Hypothalamus (tissue), 51 donors: ENCODE measurements around the gene THADA.
"Not testable (repeated sequence)": the region's sequence is repeated elsewhere in the genome, so short reads cannot be mapped to it uniquely, and the experiment has no call there.

Source experiments
- DNase-seq, 51 donors: peaks; one replicate each; lab custom pipeline; 2025; lab: John Stamatoyannopoulos, UW

Gene THADA

GRCh38 chr2:43604674-43605073 lies 8.8 kb upstream of the THADA start:
- no peak for DNase-seq

GRCh38 chr2:43600596-43600995 lies 4.8 kb upstream of the THADA start:
- not testable (repeated sequence) for DNase-seq

DNA sequence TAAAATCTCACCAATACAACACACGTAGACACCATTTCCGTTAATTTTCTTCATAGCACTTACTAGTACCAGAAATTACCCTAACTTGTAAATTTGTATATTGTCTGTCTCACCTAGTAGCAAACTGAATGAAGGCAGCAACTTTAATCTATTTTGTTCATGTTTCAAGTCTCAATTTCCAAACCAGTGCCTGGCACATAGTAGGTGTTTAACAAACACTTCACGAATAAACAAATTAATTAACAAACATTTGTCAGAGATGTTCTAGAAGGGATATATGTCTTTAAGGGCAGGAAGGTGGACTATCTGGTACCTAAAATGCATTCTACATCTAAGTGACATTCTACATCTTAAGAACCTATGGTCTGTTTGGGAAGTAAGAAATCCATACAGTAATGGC lies 963 bp downstream of the THADA start:
- no peak for DNase-seq

DNA sequence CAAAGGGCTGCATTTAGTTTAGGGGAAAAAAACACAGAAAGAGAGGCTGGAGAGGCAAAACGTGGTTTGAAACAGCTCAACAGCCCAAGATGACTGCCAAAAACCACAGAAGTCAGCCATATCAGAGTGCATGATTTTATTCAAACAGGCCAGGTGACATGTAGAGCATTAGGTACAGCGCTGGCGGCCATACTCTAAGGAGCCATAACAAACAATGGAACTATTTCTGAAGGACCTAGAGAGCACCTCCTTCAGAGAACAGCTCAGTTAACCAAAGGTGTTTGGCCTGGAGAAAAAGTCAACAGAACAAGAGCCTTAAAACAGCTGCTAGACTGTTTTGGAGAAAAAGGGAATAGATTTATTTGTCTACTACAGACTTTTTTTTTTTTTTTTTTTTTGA lies 2.6 kb downstream of the THADA start:
- DNase-seq, result no peak

GRCh38 chr2:43592443-43592842 lies 3.4 kb downstream of the THADA start:
- DNase-seq, result no peak

DNA sequence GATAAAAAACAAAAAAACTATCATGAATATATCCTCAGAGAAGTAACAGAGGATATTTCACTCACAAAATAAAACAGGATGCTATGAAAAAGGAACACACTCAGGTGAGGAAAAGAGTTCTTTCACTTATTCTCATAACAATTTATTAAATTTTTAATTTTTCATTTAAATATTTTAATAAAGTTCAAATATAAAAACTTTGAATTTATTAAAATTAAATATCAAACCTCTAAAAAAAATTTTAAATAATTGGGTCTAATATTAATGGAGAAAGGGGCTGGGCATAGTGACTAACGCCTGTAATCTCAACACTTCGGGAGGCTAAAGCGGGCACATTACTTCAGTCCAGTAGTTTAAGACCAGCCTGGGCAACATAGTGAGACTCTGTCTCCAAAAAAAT lies 10.1 kb downstream of the THADA start:
- DNase-seq, result no peak

- DNase-seq, result no peak
These were observed 16.4 kb downstream of the THADA start for GRCh38 chr2:43579275-43579981.

- DNase-seq, result peak in 6 of 51 donors; percentile 2 to 42 (median 5)
These were observed 18.6 kb downstream of the THADA start for GRCh38 chr2:43576981-43577892.

- DNase-seq, result no peak
These were observed 23.6 kb downstream of the THADA start for GRCh38 chr2:43572244-43572643.

DNA sequence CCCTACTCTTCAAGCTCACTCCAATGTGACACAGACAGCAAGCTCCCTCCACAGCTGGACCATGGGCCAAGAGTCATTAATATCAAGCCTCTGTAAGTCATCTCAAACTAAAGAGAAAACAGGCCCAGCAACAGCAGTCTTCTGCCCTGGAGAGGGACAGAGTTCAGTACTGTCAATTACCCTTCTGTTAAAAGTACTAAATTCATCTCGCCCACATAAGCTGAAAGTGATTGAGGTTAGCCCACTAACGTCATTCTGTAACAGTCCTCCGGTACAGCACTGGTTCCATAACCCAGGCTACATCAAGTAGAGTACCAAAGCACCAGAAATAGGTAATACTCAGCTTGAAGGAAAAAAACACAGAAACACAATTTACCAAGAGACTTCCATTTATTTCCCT lies 25.9 kb downstream of the THADA start:
- no peak for DNase-seq

GRCh38 chr2:43568228-43568627 lies 27.6 kb downstream of the THADA start:
- DNase-seq, result no peak

DNA sequence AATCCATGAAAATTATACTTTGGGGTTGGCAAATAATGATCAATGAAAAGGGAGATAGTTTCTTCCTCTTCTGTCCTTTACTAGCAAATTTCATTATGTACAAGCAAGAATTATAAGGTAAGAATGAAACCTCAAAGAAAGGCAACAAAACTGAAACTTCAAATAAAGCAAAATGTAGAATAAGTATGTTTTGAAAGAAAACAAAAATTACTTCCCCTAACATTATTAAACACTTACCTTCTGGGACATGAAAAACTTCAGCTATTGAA lies 29.4 kb downstream of the THADA start:
- DNase-seq, result no peak

DNA sequence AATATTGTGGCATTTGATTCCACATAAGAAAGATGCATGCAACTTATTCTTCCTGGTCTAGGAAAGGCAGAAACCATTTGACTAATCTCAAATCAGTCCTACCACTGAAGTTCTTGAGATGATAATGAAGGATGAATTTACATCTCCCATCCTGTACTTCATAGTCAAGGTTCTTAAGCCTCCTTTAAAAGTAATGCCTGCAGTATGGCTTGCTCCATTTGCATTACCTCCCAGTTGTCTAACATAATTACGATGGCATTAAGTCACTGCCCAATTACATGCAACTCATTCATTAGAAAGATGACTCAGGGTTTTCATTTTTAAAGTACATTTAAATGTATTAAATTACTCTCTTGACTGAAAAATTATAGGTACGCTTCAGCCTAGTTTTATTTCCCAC lies 32.2 kb downstream of the THADA start:
- no peak for DNase-seq

- no peak for DNase-seq
These were observed 35.6 kb downstream of the THADA start for GRCh38 chr2:43560231-43560547.

DNA sequence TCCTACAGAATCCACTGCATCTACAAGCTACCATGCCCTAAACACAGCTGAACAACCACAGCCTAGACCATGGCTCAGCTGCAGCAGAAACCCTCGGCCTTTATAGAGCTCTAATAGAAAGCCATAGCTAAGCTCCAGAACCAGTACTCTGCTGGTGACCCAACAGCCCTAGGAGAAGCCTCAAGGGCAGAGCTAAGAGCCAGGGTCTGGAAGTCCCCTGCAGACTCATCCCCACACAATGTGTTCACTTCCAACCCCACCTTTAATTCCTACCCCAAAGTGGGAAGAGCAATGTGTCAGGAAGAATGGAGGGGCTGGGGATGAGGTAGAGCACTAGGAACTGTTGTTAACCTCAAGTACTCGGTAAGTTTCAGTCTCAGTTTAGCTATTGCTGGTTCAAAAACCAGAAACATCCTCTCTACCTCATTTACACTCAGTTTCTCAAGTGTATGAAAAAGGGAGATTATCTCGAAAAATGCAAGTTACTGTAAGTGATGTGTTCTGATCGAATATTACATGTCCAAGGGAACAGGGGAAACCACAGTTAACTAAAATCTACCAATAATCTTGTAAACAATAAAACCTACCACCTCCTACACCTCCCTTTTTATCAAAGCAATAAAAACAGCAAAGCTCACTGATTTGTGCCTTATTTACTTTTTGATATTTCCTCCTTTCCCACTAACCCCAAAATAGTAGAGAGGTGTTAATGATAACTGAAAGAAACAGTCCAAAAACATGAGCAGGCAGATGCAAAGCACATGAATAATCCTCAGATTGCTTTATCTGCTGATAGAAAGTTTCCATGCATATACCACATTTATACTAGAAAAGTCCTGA lies 36.2 kb downstream of the THADA start:
- no peak for DNase-seq

- no peak for DNase-seq
These were observed 38.6 kb downstream of the THADA start for GRCh38 chr2:43557196-43557595.

GRCh38 chr2:43556256-43556655 lies 39.6 kb downstream of the THADA start:
- no peak for DNase-seq

DNA sequence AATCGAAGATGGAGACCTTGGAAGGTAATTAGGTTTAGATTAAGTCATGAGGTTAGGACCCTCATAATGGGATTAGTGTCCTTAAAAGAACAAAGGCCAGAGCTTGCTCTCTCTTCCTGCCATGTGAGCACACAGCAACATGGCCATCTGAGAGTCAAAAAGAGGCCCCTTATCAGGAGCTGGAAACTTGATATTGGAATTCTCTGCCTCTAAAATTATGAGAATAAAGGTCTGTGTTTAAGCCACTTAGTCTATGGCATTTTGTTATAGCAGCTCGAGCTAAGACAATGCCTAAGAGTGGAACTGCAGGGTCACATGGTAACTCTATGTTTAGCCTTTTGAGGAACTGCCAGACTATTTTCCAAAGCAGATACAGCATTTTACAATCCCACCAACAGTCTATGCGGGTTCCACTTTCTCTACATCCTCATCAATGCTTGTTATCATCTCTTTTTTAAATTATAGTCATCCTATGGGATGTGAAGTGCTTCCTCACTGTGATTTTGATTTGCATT lies 42.4 kb downstream of the THADA start:
- no peak for DNase-seq

GRCh38 chr2:43551990-43552389 lies 43.8 kb downstream of the THADA start:
- DNase-seq, result no peak

DNA sequence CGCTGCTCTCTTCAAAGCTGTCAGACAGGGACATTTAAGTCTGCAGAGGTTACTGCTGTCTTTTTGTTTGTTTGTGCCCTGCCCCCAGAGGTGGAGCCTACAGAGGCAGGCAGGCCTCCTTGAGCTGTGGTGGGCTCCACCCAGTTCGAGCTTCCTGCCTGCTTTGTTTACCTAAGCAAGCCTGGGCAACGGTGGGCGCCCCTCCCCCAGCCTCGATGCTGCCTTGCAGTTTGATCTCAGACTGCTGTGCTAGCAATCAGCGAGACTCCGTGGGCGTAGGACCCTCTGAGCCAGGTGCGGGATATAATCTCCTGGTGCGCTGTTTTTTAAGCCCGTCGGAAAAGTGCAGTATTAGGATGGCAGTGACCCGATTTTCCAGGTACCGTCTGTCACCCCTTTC lies 47.5 kb downstream of the THADA start:
- not testable (repeated sequence) for DNase-seq

- DNase-seq, result no peak
These were observed 53.4 kb downstream of the THADA start for GRCh38 chr2:43542285-43542933.
